ENCODE results near the gene SHCBP1L.

SHCBP1L gene

GRCh38 chr1:182897696-182898095 is 55.3 kb downstream of the SHCBP1L start:
- no peak for DNase-seq (ENCODE audit: low read depth in 3 of 3, low spot score in 1 of 3)

- no peak for DNase-seq (ENCODE audit: low read depth in 3 of 3, low spot score in 1 of 3)
Measured at GRCh38 chr1:182890927-182891610, 61.9 kb downstream of the SHCBP1L start.

- no peak for DNase-seq (ENCODE audit: low read depth in 3 of 3, low spot score in 1 of 3)
Measured at GRCh38 chr1:182889997-182890396, 63.0 kb downstream of the SHCBP1L start.

- DNase-seq (ENCODE audit: low read depth in 3 of 3, low spot score in 1 of 3): no peak
Measured at GRCh38 chr1:182888736-182889531, 64.0 kb downstream of the SHCBP1L start.

- no peak for DNase-seq (ENCODE audit: low read depth in 3 of 3, low spot score in 1 of 3)
Measured at GRCh38 chr1:182886985-182887384, 66.0 kb downstream of the SHCBP1L start.

- DNase-seq (ENCODE audit: low read depth in 3 of 3, low spot score in 1 of 3): no peak
Measured at GRCh38 chr1:182885591-182885990, 67.4 kb downstream of the SHCBP1L start.

GRCh38 chr1:182884872-182885271 is 68.1 kb downstream of the SHCBP1L start:
- DNase-seq (ENCODE audit: low read depth in 3 of 3, low spot score in 1 of 3): no peak

- no peak for DNase-seq (ENCODE audit: low read depth in 3 of 3, low spot score in 1 of 3)
Measured at GRCh38 chr1:182877842-182878241, 75.1 kb downstream of the SHCBP1L start.

GRCh38 chr1:182877331-182877730 is 75.6 kb downstream of the SHCBP1L start:
- no peak for DNase-seq (ENCODE audit: low read depth in 3 of 3, low spot score in 1 of 3)

GRCh38 chr1:182875889-182876288 is 77.1 kb downstream of the SHCBP1L start:
- DNase-seq (ENCODE audit: low read depth in 3 of 3, low spot score in 1 of 3): no peak

GRCh38 chr1:182872881-182873280 is 80.1 kb downstream of the SHCBP1L start:
- DNase-seq (ENCODE audit: low read depth in 3 of 3, low spot score in 1 of 3): no peak

- no peak for DNase-seq (ENCODE audit: low read depth in 3 of 3, low spot score in 1 of 3)
Measured at GRCh38 chr1:182869241-182869666, 83.7 kb downstream of the SHCBP1L start.

- DNase-seq (ENCODE audit: low read depth in 3 of 3, low spot score in 1 of 3): no peak
Measured at GRCh38 chr1:182867861-182868260, 85.1 kb downstream of the SHCBP1L start.

GRCh38 chr1:182863940-182864339 is 89.0 kb downstream of the SHCBP1L start:
- DNase-seq (ENCODE audit: low read depth in 3 of 3, low spot score in 1 of 3): no peak

GRCh38 chr1:182862827-182863226 is 90.1 kb downstream of the SHCBP1L start:
- DNase-seq (ENCODE audit: low read depth in 3 of 3, low spot score in 1 of 3): no peak

GRCh38 chr1:182861994-182862393 is 91.0 kb downstream of the SHCBP1L start:
- DNase-seq (ENCODE audit: low read depth in 3 of 3, low spot score in 1 of 3): no peak

GRCh38 chr1:182860658-182861057 is 92.3 kb downstream of the SHCBP1L start:
- no peak for DNase-seq (ENCODE audit: low read depth in 3 of 3, low spot score in 1 of 3)

- no peak for DNase-seq (ENCODE audit: low read depth in 3 of 3, low spot score in 1 of 3)
Measured at GRCh38 chr1:182857212-182857611, 95.8 kb downstream of the SHCBP1L start.

GRCh38 chr1:182855911-182856310 is 97.1 kb downstream of the SHCBP1L start:
- DNase-seq (ENCODE audit: low read depth in 3 of 3, low spot score in 1 of 3): no peak

- no peak for DNase-seq (ENCODE audit: low read depth in 3 of 3, low spot score in 1 of 3)
Measured at GRCh38 chr1:182851825-182852224, 101.1 kb downstream of the SHCBP1L start.

- DNase-seq (ENCODE audit: low read depth in 3 of 3, low spot score in 1 of 3): no peak
Measured at GRCh38 chr1:182850319-182850718, 102.6 kb downstream of the SHCBP1L start.

Measured in stimulated activated CD4-positive, alpha-beta T cell treated with anti-CD3 and anti-CD28 coated beads, TNF-alpha, amount 100 ng/mL, for 1 hour (primary cell).